Suprapubic skin (tissue), 4 donors: ENCODE results near the gene CELSR3. TPM values are rescaled to one million over a fixed set of nuclear protein-coding genes. Genes with fewer than 3 reads are reported as not detected.

ENCODE experiments used
- DNase-seq, 2 donors: peaks; one replicate each; pipeline ENCODE4 v3.0.0-alpha.2; 2019; ENCODE audit warnings: low spot score in 2 of 2
- H3K27ac ChIP-seq: fragments of 200-600 bp; sonication (generic); one replicate; pipeline ENCODE4 v1.5.1; 2019
- H3K27me3 ChIP-seq: fragments of 200-600 bp; sonication (generic); one replicate; pipeline ENCODE4 v1.5.1; 2019
- H3K36me3 ChIP-seq: fragments of 200-600 bp; sonication (generic); one replicate; pipeline ENCODE4 v1.5.1; 2019
- H3K4me1 ChIP-seq: fragments of 200-600 bp; sonication (generic); one replicate; pipeline ENCODE4 v1.5.1; 2019
- H3K4me3 ChIP-seq: fragments of 200-600 bp; sonication (generic); one replicate; pipeline ENCODE4 v1.5.1; 2019; ENCODE audit warnings: mild to moderate bottlenecking
- H3K9me3 ChIP-seq: fragments of 200-600 bp; sonication (generic); one replicate; pipeline ENCODE4 v1.5.1; 2019
- CTCF ChIP-seq, 2 donors: fragments of 200-600 bp in 1 of 2; fragments of 450-650 bp in 1 of 2; sonication (generic) in 1 of 2; IDR thresholded peaks; one replicate each; pipeline ENCODE4 v1.5.1; 2016 to 2019; ENCODE audit warnings: antibody characterized with exemption in 2 of 2, mild to moderate bottlenecking in 1 of 2, moderate library complexity in 1 of 2
- EP300 ChIP-seq: sonication (generic); formaldehyde crosslinking; IDR thresholded peaks from one replicate; pipeline ENCODE4 v1.6.1; 2017; ENCODE audit warnings: antibody characterized with exemption
- POLR2A ChIP-seq, 2 donors: fragments of 450-650 bp; IDR thresholded peaks; one replicate each; pipeline ENCODE4 v1.6.1; 2017; ENCODE audit warnings: antibody characterized with exemption in 2 of 2, mild to moderate bottlenecking in 2 of 2, moderate library complexity in 2 of 2
- POLR2AphosphoS5 ChIP-seq, 3 donors: sonication (generic); formaldehyde crosslinking; IDR thresholded peaks; one replicate each; pipeline ENCODE4 v1.6.1; 2017; ENCODE audit warnings: antibody characterized with exemption in 3 of 3
- WGBS: methylation state at CpG from one replicate; pipeline ENCODE4 v1.1.5; 2018; 5-methylcytosine and 5-hydroxymethylcytosine counted together
- total RNA-seq, 4 donors: library from RNA; depleted of rRNA; stranded (reverse); fragments of >200 nt; gene quantifications; one replicate each; pipeline ENCODE4 v1.1.0, GENCODE V29; 2016

CELSR3 gene
- total RNA-seq, 4 donors from 2014 or later: 1.6 to 3.2 (median 2.0) TPM

- Histone ChIP-seq H3K4me1 (peaks cover 46% of the 10 kb centered on the region), H3K4me3 (no peak overlapping the region), H3K36me3 (peaks cover 51% of the 10 kb centered on the region), H3K9me3 (no peaks in the 10 kb centered on the region), H3K27ac (peak overlapping the region; percentile 92), H3K27me3 (no peaks in the 10 kb centered on the region)
- DNase-seq: no peak
- no peak for TF ChIP-seq CTCF (IDR thresholded peaks at IDR 0.05)
- TF ChIP-seq EP300: no peak
- no peak for TF ChIP-seq POLR2A (IDR thresholded peaks at IDR 0.05)
- no peak for TF ChIP-seq POLR2AphosphoS5 (IDR thresholded peaks at IDR 0.05)
These were observed 33.9 kb upstream of the CELSR3 start for GRCh38 chr3:48696601-48697000.

GRCh38 chr3:48696156-48696555 is 33.5 kb upstream of the CELSR3 start:
- no peak for TF ChIP-seq CTCF (IDR thresholded peaks at IDR 0.05)
- no peak for TF ChIP-seq POLR2AphosphoS5 (IDR thresholded peaks at IDR 0.05)
- no peak for TF ChIP-seq EP300
- no peak for TF ChIP-seq POLR2A (IDR thresholded peaks at IDR 0.05)
- Histone ChIP-seq H3K4me1 (peaks cover 46% of the 10 kb centered on the region), H3K27ac (peak overlapping the region; percentile 92), H3K36me3 (peaks cover 55% of the 10 kb centered on the region), H3K27me3 (no peaks in the 10 kb centered on the region), H3K9me3 (no peaks in the 10 kb centered on the region), H3K4me3 (no peak overlapping the region)
- no peak for DNase-seq
- 92% methylated on average over 5 of the region's 5 CpGs for WGBS

- DNase-seq: peak; percentile 90
- Histone ChIP-seq H3K4me1 (peaks cover 42% of the 10 kb centered on the region), H3K9me3 (no peaks in the 10 kb centered on the region), H3K36me3 (peaks cover 62% of the 10 kb centered on the region), H3K27me3 (no peaks in the 10 kb centered on the region), H3K4me3 (peak overlapping the region; percentile 51), H3K27ac (peak overlapping the region; percentile 92)
- WGBS: 46% methylated on average over 9 of the region's 9 CpGs
- TF ChIP-seq CTCF (IDR thresholded peaks at IDR 0.05): no peak
- TF ChIP-seq EP300: no peak
- peak in 1 of 2 donors; percentile 18 for TF ChIP-seq POLR2A (IDR thresholded peaks at IDR 0.05)
- peak in 1 of 3 donors; percentile 31 for TF ChIP-seq POLR2AphosphoS5 (IDR thresholded peaks at IDR 0.05)
These were observed 32.7 kb upstream of the CELSR3 start for GRCh38 chr3:48695393-48695753.

GRCh38 chr3:48694610-48695392 is 32.1 kb upstream of the CELSR3 start:
- TF ChIP-seq CTCF (IDR thresholded peaks at IDR 0.05) (no peak), POLR2AphosphoS5 (IDR thresholded peaks at IDR 0.05) (peak in 2 of 3 donors; percentile 35 to 49)
- Histone ChIP-seq H3K27ac (peak overlapping the region; percentile 92), H3K4me3 (peak overlapping the region; percentile 51), H3K36me3 (peaks cover 68% of the 10 kb centered on the region), H3K27me3 (no peaks in the 10 kb centered on the region), H3K4me1 (peaks cover 41% of the 10 kb centered on the region), H3K9me3 (no peaks in the 10 kb centered on the region)
- WGBS: 34% methylated on average over 12 of the region's 23 CpGs
- DNase-seq: peak; percentile 91

GRCh38 chr3:48693826-48694225 is 31.1 kb upstream of the CELSR3 start:
- no peak for DNase-seq
- Histone ChIP-seq H3K27me3 (no peaks in the 10 kb centered on the region), H3K9me3 (no peaks in the 10 kb centered on the region), H3K27ac (peak overlapping the region; percentile 92), H3K4me3 (peak overlapping the region; percentile 51), H3K4me1 (peaks cover 41% of the 10 kb centered on the region), H3K36me3 (peaks cover 71% of the 10 kb centered on the region)
- TF ChIP-seq POLR2AphosphoS5 (IDR thresholded peaks at IDR 0.05) (no peak), CTCF (IDR thresholded peaks at IDR 0.05) (no peak), POLR2A (IDR thresholded peaks at IDR 0.05) (no peak), EP300 (no peak)
- 82% methylated on average over 8 of the region's 8 CpGs for WGBS
